Measurements from ENCODE around the gene SLC5A1. TPM values are rescaled to one million over a fixed set of nuclear protein-coding genes. Genes with fewer than 3 reads are reported as not detected.

SLC5A1 gene
- total and polyA plus RNA-seq, 3 donors from 2014 or later: 3.5 to 4.8 (median 4.0) TPM

DNA sequence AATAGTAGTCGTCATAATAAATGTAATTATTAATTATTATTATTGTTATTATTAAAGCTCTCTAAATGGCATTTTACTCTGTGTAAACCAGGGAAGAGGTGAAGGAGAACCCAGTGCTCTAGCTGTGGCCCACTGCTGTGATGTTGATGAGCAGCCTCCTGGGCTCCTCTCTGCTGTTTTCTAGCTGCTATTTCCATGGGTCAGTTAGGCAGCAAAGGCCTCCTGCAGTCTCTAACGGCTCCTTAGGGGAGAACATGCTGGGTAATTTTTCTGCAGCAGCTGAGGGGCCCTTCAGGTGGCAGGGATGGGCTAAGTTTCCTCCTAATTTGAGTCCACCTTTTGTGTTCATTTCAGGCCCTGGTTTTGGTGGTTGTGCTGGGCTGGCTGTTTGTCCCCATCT is 24.6 kb downstream of the SLC5A1 start:
- intact Hi-C loops (cut with DNase I; ENCODE audit: low total_unique reads): no loop called here
- Histone ChIP-seq H3K27ac (no peak overlapping the region), H3K4me3 (no peak overlapping the region), H3K36me3 (ENCODE audit: low read depth, missing control alignments) (no peaks in the 10 kb centered on the region), H3K9me3 (no peaks in the 10 kb centered on the region), H3K4me1 (no peaks in the 10 kb centered on the region), H3K27me3 (no peaks in the 10 kb centered on the region)
- WGBS, 2 donors: 39 to 53% methylated on average over 2 of the region's 2 CpGs
- TF ChIP-seq, protein P1, sequence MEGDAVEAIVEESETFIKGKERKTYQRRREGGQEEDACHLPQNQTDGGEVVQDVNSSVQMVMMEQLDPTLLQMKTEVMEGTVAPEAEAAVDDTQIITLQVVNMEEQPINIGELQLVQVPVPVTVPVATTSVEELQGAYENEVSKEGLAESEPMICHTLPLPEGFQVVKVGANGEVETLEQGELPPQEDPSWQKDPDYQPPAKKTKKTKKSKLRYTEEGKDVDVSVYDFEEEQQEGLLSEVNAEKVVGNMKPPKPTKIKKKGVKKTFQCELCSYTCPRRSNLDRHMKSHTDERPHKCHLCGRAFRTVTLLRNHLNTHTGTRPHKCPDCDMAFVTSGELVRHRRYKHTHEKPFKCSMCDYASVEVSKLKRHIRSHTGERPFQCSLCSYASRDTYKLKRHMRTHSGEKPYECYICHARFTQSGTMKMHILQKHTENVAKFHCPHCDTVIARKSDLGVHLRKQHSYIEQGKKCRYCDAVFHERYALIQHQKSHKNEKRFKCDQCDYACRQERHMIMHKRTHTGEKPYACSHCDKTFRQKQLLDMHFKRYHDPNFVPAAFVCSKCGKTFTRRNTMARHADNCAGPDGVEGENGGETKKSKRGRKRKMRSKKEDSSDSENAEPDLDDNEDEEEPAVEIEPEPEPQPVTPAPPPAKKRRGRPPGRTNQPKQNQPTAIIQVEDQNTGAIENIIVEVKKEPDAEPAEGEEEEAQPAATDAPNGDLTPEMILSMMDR (IDR thresholded peaks at IDR 0.05): no peak
- no peak for TF ChIP-seq POLR2A (IDR thresholded peaks at IDR 0.05)
- DNase-seq: no peak

DNA sequence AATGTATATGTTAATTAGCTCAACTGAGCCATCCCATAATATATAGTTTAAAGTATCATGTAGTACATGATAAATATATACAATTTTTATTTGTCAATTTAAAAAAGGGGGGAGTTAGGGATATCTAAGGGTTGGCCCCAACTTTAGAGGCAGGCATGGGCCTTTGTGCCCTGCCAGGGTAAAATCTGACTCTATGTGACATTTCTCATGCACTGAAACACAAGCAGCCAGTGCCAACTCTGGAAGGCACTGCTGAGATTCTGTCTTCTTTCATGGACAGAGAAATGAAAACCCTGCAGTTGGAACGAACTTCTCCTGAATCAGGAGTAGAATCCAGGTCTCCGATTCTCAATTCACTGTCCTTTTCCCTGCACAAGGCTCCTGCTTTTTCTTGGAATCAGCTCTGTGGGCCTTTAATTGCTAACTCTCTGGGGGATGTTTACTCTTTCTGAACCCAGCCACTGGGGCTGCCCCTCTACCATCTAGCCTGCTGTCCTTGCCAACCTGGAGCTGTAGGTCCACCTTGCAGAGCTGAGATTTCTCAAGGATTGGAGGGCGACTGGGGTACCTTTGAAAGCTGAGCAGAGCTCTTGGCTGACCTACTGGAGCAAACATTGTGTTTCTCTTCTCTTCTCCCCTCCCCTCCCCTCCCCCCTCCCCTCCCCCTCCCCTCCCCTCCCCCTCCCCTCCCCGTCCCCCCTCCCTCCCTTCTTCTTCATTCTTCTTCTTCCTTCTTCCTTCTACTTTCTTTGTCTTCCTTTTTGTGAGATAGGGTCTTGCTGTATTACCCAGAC is 26.7 kb downstream of the SLC5A1 start:
- Histone ChIP-seq H3K27me3 (no peaks in the 10 kb centered on the region), H3K27ac (no peak overlapping the region), H3K9me3 (no peaks in the 10 kb centered on the region), H3K36me3 (ENCODE audit: low read depth, missing control alignments) (no peaks in the 10 kb centered on the region), H3K4me1 (no peaks in the 10 kb centered on the region), H3K4me3 (no peak overlapping the region)
- TF ChIP-seq, protein P1 (IDR thresholded peaks at IDR 0.05): no peak
- TF ChIP-seq POLR2A (IDR thresholded peaks at IDR 0.05): no peak
- 59 to 77% methylated on average over 4 of the region's 4 CpGs for WGBS, 2 donors
- DNase-seq: no peak
- intact Hi-C loops (cut with DNase I; ENCODE audit: low total_unique reads): no loop called here

DNA sequence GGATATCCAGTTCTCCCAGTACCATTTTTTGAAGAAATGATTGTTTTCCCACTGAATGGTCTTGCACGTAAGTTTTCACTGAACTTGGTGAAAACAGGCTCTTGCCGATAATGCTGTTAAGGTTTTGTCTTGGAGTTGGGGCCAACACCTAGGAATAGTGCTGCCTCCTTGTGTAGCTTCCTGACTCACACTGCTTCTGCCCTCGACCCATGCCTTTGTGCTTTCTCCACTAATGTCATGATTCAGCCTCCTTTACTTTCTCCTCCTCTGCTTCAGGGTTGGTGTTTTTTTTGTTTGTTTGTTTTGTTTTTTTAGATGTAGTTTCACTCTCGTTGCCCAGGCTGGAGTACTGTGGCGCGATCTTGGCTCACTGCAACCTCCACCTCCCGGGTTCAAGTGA is 30.2 kb downstream of the SLC5A1 start:
- intact Hi-C loops (cut with DNase I; ENCODE audit: low total_unique reads): no loop called here

DNA sequence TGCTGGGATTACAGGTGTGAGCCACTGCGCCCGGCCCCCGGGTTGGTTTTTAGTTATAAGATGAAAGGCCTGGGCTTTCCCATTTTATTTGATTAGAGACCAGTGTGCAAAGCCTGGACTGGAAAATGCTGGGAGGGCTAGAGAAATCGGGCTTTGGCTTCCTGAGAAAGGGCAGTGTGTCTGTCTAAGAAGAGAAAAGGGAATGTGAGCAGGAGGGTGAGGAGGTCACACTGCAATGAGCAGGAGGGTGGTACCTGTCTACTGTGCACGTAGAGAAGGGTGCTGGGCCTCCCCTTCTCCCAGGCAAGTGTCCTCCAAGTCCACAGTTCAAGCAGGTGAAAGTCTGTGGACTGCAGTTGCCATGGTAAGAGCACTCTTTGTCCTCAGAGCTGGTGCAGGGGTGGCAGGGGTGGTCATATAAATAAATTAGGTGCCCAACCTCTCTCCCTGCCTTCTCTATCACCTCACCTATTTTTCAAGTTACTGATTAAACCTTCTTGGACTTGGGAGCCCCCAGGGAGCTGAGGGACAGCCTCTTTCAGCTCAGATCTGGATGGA is 30.8 kb downstream of the SLC5A1 start:
- no peaks in the 10 kb centered on the region for H3K36me3 ChIP-seq (ENCODE audit: low read depth, missing control alignments)
- H3K4me3 ChIP-seq: no peak overlapping the region
- DNase-seq: no peak
- intact Hi-C loops (cut with DNase I; ENCODE audit: low total_unique reads): no loop called here
- H3K27me3 ChIP-seq: no peaks in the 10 kb centered on the region
- TF ChIP-seq POLR2A (IDR thresholded peaks at IDR 0.05): no peak
- TF ChIP-seq, protein P1 (IDR thresholded peaks at IDR 0.05): no peak
- no peak overlapping the region for H3K27ac ChIP-seq
- 84 to 85% methylated on average over 5 of the region's 5 CpGs for WGBS, 2 donors
- H3K4me1 ChIP-seq: no peaks in the 10 kb centered on the region
- H3K9me3 ChIP-seq: no peaks in the 10 kb centered on the region

More for the DNA sequence above, 30.2 kb downstream of the SLC5A1 start:
- no peak for TF ChIP-seq POLR2A (IDR thresholded peaks at IDR 0.05)
- TF ChIP-seq, protein P1 (IDR thresholded peaks at IDR 0.05): no peak
- no peaks in the 10 kb centered on the region for H3K9me3 ChIP-seq
- H3K27ac ChIP-seq: no peak overlapping the region
- H3K4me3 ChIP-seq: no peak overlapping the region
- H3K27me3 ChIP-seq: no peaks in the 10 kb centered on the region
- no peaks in the 10 kb centered on the region for H3K4me1 ChIP-seq
- 83 to 91% methylated on average over 7 of the region's 7 CpGs for WGBS, 2 donors
- H3K36me3 ChIP-seq (ENCODE audit: low read depth, missing control alignments): no peaks in the 10 kb centered on the region
- no peak for DNase-seq
